DMS79 (cell line): ENCODE data around the gene IKBKE.

Experiments
- DNase-seq: peaks from one replicate; lab custom pipeline; 2025; lab: John Stamatoyannopoulos, UW

The IKBKE gene

DNA sequence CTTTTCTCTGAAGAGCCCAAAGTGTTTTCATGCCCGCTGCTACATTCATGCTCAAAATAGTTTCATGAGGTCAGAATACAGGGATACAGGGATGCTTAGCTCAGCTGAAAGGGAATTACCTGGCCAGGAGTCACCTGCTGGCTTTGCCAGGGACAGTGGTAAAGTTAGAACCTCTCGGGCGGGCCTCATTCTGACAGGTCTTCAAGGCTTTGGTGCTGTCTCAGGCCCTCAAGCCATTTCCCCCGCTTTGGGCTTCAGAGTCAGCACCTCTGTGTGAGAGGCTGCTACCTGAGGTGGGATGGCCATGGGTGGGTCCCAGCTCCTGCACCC, 42.5 kb downstream of the IKBKE start:
- DNase-seq, result no peak

GRCh38 chr1:206513312-206514111, 43.2 kb downstream of the IKBKE start:
- no peak for DNase-seq

DNA sequence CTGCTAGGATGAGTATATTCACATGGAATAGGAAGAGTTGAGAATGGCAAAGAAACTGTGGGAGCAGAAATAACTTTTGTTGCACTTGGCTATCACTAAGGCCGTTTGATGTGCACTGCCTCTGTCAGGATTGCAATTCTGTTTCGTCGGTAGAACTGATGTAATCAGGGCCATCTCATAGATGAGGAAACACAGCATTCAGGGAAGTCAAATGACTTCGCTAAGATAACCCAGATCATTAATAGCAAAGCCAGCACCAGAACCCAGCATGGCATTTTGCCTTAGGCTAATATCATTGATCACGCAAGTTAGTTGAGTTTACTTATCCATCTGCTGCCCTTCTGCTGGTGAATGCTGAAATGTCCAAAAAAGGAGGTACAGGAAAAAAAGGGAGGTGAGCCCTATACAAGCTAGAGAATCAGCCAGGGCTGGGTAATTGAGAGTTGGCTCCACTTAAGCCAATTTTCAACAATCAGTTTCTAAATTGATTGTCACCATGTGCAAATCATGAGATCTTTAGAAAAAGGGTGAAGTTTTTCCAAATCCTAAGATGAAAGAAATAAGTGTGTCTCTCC, 44.6 kb downstream of the IKBKE start:
- DNase-seq, result no peak

DNA sequence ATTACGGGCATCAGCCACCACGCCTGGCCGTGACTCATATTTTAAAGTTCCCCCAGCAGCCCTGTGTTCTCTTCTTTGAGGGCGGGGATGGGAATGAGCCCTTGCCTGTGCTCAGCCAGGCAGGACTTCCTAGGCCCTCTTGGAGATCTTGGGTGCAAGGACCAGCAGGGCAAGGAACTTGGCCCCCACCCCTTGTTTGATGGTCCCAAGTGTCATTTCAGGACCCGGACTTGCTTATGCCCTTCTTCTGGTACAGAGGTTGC, 46.4 kb downstream of the IKBKE start:
- DNase-seq, result no peak

- no peak for DNase-seq
Observed at GRCh38 chr1:206517784-206518183, 47.5 kb downstream of the IKBKE start.

DNA sequence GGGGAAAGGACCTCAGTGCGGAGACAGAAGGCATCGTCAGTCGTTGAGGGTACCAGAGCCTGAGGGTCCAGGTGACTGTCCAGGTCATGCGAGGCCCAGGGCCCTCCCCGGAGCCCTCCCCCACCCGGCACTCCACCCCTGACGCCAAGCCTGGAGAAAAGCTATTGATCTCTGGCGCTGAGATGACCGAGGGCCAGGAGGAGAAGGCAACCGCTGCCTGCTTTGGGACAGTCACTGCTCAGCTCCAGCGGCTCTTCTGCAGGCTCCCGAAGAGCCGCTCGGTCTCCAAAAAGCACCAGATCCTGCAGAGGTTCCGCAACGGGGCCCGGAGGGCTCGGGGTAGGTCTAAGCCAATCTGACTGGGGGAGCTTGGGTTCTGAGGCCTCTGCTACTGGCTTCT, 47.9 kb downstream of the IKBKE start:
- no peak for DNase-seq

- DNase-seq, result no peak
Observed at GRCh38 chr1:206518743-206519142, 48.5 kb downstream of the IKBKE start.

- no peak for DNase-seq
Observed at GRCh38 chr1:206521127-206521526, 50.9 kb downstream of the IKBKE start.

DNA sequence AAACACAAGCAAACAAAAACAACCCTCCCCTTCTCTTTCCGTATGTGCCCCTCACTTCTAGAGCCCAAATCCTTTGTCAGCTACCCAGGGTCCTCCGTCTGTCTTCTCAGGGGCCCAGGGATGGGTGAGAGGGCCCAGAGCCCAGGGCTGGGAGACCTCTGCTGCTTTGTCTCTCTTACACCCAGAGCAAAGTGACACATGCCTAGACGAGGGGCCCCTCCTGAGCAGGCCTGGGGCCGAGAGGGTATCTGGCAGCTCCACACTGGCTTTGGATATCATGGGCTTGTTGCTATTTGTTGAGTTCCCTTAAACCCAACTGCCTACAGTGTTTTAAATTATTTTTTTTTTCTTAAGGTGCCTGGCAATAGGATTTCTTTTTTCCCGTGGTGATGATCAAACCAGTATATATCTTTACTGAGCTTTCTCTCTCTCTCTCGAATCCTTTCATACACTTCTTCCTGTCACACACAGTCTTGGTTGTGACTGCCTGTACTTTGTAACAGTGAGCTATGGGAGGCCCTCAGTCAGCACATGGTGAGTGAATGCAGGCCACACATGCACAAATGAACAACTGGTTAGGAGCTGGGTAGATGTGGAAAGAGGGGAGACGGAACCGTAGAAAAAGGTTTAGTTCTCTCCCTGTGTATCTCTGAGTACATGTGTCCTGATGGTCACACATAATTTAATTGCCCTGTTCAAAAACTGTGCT, 51.6 kb downstream of the IKBKE start:
- no peak for DNase-seq

DNA sequence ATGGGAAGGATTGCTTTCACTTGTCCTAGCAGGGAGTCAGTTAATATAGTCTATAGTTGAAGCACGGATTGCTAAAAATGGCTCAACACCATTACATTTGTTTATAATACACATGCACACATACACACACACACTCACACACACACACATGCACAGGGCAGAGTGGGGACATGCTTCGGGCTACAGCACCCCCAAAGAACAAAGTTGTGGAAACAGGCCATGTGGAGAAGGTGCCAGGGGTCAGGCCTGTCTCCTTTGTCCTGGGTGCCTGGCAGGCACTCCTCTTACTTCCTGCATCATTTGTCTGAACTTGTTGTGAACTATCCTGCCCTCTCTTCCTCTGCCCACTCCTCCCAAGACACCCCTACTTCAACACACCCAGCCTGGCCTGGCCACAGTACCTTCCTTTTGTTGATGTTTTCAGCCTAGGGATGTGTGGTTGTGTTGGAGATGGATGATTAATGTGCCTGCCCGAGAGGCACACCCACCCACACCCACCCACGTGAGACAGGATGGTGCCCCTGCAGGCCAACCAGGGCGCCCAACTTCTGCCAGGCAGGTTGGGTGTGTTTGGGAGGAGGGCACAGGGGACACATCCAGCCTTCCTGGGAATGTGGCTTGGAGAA, 54.6 kb downstream of the IKBKE start:
- no peak for DNase-seq

GRCh38 chr1:206526064-206526911, 56.0 kb downstream of the IKBKE start:
- no peak for DNase-seq

- DNase-seq, result no peak
Observed at GRCh38 chr1:206529425-206529824, 59.1 kb downstream of the IKBKE start.

- no peak for DNase-seq
Observed at GRCh38 chr1:206532368-206532767, 62.1 kb downstream of the IKBKE start.

DNA sequence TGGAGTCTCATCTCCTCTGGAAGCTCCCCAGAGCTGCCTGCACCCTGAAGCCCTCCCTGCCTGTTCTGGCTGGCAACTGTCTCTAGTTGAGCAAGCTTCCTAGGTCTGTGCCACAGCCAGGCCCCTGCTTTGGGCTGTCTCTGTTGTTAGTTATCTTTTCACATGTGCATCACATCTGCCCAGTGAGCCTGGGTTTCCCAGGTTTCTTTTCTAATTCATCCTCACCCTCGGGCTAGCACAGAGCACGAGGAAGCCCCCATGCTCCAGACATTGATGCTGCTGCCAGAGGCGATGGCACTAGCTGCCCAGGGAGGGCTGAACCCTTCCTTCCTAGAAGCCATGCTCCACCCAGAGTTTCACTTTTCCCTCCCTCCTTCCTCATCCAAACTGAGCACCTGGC, 64.3 kb downstream of the IKBKE start:
- DNase-seq, result no peak

GRCh38 chr1:206535853-206536188, 65.5 kb downstream of the IKBKE start:
- DNase-seq, result no peak

- DNase-seq, result no peak
Observed at GRCh38 chr1:206537141-206537540, 66.9 kb downstream of the IKBKE start.

DNA sequence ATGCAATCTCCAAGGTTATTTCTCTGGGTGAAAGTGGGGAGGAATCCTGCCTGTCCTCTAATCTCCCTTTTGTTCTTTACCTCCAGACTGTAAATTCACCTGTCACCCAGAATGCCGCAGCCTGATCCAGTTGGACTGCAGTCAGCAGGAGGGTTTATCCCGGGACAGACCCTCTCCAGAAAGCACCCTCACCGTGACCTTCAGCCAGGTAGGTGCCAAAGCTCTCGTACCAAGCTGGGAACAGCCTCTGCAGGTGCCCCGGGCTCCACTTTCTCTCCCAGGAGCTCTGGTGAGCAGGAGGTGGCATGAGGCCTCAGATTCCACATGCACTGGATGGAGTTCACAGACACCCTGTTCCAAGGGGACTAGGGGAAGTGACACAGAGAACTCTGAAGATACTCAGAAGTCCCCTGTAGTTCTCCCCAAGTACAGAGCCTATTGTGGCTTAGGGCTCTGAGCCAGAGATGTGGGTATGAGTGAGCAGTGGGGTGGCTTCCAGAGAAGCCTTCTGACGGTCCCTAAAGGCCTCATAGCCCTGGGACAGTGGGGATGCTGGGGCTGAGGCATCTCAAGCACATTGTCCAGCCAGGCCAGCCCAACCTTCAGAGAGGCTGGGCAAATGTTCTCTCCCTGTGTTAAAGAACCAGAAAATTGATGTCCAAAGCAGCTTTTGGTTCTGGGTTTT, 68.0 kb downstream of the IKBKE start:
- DNase-seq, result no peak

- no peak for DNase-seq
Observed at GRCh38 chr1:206538901-206539640, 68.8 kb downstream of the IKBKE start.

GRCh38 chr1:206540044-206540780, 69.9 kb downstream of the IKBKE start:
- DNase-seq, result peak; percentile 86

- DNase-seq, result no peak
Observed at GRCh38 chr1:206541236-206541833, 71.1 kb downstream of the IKBKE start.
